DMS79 treated with DMSO at 0.1 percent for 48 hours (cell line): ENCODE results near the gene CCDC106.

Source experiments
- DNase-seq: peaks from one replicate; lab custom pipeline; 2025; lab: John Stamatoyannopoulos, UW

The CCDC106 gene

GRCh38 chr19:55683449-55684261, 35.6 kb downstream of the CCDC106 start:
- DNase-seq = no peak

DNA sequence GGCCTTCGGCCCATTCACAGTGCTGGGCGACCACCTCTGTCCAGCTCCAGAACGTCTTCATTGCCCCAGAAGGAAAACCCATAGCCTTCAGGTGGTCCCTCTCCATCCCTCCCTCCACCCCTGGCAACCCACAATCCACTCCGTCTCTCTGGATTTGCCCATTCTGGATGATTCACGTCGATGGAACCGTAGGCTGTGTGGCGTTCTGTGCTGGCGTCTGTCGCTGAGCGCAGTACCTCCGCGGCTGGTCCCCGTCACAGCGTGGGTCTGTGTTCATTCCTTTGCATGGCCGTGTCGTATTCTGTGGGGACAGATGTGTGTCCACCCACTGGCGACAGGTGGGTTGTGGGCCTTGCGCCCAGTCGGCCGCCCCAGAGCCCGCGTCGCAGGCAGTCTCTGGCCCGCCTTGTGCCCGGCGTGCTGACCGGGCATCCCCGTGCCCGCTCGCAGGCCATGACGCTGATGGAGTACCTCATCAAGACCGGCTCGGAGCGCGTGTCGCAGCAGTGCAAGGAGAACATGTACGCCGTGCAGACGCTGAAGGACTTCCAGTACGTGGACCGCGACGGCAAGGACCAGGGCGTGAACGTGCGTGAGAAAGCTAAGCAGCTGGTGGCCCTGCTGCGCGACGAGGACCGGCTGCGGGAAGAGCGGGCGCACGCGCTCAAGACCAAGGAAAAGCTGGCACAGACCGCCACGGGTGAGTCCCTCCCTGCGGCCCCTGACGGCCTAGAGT, 37.1 kb downstream of the CCDC106 start:
- DNase-seq = no peak

DNA sequence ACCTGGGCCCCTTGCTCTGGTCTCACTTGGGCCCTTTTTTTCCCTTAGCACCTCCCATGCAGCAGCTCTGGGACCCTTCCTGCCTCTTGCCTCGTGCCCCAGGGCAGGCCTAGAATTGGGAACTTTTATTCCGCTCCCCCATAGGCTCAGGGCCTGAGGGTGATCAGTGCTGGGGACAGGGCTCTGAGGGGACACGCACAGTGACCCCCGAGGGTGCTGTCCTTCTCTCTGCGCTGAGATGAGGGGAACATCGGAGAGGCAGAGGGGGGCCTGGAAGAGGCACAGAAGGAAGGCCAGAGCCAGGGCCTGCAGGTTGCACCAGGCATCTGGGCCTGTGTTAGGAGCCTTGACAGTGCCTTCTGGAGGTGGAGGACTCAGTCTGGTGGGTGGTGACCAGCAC, 37.8 kb downstream of the CCDC106 start:
- no peak for DNase-seq

- no peak for DNase-seq
Observed at GRCh38 chr19:55686311-55687050, 38.5 kb downstream of the CCDC106 start.

- DNase-seq = no peak
Observed at GRCh38 chr19:55687281-55688201, 39.5 kb downstream of the CCDC106 start.

DNA sequence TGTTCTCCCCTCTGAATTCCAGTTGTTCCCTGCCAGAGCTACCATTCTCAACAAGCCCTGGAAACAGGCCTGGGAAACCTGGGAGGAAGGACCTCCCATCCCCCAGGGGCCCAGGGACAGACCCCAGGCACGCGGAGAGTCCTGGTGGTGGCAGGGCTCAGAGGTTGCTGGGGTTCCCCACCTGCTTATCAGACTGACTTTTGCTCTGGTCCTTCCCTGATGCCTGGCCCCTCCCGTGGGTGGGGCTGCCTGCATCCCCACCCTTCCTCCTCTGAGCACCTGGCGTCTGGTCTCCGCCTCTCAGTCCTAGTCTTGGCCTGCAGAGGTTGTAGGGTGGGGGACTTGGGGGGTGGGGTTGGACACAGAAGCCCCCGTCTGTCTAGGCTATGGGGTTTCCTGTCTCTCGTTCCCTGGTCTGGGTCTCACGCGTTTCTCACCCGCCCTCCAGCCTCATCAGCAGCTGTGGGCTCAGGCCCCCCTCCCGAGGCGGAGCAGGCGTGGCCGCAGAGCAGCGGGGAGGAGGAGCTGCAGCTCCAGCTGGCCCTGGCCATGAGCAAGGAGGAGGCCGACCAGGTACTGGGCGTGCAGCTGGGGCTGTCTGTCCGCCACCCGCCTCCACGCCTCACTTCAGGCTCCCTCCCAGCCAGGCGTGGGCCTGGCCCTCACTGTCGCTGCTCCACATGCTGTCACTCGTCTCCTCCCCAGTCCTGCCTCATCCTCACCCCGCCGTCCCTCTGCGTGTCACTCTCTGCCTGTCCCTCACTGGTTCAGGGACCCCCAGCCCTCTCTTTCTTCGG, 40.6 kb downstream of the CCDC106 start:
- no peak for DNase-seq

DNA sequence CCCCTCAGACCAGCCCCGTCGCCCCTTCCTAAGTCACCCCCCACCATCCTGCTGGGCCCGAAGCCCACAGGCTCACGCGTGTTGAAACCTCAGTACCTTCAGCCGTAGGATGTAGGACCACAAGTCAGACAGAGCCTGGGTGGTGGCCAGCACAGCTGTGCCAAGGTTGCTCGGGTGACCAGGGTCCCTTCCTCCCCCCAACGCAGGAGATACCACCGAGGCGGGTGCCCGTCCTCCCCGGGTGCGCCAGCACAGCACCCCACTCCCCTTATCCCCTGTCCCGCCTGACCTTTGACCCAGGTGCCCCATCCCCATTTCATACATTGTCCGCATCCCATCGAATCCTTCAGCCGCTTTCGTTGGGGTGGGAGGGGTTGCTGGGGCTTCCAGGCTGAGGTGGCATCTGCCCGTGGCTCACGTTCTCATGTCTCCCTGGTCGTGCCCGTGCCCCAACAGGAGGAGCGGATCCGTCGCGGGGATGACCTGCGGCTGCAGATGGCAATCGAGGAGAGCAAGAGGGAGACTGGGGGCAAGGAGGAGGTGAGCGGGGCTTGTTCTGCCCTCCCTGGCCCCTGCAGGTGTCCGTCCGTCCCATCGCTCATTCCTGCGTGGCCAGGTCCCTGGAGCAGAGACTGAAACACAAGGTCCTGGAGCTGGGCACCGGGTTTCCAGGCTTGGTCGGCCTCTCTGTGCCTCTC, 41.5 kb downstream of the CCDC106 start:
- DNase-seq = no peak

- DNase-seq = no peak
Observed at GRCh38 chr19:55690109-55690768, 42.2 kb downstream of the CCDC106 start.

DNA sequence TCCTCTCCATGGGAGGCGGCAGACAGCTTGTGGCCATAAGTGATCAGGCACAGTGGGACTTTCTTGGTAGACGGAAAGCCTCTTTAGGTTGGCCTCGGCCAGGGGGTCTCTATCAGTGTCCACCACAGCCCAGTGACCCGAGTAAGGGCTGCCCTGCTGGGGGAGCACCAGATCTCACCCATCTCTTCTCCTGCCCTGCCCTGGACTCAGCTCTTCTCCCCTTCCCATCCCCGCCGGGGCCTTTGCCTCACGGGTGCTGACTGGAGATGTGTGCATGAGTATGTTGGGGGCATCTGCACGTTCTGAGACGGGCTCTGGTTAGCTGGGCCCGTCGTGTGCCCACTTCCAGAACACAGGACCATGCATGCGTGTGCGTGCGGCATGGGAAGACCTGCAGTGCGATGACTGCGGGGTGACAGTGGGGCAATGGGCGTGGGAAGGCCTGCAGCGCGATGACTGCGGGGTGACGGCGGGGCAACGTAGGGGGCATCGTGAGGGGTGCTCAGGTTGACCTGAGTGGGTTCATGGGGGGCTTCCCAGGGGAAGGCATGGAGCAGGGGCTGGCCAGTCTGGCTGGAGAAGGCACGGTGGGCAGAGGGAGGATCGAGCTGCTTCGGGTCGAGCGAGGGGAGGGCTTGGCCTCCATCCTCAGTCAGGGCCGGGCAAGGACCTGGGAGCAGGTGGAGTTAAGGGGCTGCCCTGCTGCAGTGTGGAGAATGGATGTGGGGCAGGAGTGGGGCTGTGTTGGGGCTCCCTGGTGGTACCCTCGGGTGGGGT, 42.9 kb downstream of the CCDC106 start:
- DNase-seq = no peak

DNA sequence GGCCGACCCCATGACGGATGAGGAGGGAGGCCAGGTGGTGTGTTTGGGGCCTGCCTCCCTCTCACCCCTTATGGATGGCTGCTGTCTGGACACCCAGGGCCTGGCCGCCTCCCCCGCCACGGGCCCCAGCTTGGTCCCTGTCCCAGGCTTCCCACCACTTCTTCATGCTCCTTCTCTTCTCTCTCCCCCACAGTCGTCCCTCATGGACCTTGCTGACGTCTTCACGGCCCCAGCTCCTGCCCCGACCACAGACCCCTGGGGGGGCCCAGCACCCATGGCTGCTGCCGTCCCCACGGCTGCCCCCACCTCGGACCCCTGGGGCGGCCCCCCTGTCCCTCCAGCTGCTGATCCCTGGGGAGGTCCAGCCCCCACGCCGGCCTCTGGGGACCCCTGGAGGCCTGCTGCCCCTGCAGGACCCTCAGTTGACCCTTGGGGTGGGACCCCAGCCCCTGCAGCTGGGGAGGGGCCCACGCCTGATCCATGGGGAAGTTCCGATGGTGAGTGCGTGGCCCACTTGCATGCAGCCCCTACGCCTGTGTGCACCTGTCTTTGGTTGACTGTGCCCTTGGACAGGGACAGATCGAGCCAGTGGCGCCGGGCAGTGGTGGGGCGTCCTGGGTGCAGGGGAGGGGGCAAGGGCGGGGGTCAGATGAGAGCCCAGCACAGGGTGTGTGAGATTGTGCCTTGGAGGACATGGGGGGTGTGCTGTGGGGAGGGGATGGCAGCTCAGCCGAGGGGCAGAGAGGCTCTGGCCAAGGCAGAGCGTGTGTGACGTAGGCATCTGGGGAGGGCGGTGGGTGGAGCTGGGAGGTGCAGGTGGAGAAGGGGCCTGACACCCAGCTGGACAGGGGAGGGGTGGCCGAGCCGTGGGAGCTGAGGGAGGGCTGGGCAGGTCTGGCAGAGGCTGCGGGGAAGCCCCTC, 43.8 kb downstream of the CCDC106 start:
- DNase-seq = no peak

GRCh38 chr19:55692681-55693081, 44.7 kb downstream of the CCDC106 start:
- no peak for DNase-seq

- DNase-seq = no peak
Observed at GRCh38 chr19:55693336-55693974, 45.4 kb downstream of the CCDC106 start.

DNA sequence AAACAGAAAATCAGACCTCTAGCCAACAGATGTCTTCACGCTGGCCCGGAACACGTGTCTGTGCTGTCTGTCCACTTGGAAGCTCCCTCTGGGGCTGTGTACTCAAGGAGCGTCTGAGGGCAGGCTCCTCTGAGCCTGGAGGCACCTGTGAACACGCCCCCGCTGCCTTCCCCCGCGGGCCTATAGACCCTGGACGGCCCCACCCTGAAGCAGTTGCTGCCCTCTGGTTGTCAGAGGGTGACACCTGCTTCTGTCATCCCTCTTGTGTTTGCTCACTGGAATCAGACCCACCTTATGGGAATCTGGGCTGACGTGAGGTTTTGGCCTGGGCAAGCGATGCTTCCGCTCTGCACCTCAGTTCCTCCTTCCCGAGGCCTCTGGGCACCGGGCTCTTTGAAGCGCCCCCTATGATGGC, 46.2 kb downstream of the CCDC106 start:
- no peak for DNase-seq

DNA sequence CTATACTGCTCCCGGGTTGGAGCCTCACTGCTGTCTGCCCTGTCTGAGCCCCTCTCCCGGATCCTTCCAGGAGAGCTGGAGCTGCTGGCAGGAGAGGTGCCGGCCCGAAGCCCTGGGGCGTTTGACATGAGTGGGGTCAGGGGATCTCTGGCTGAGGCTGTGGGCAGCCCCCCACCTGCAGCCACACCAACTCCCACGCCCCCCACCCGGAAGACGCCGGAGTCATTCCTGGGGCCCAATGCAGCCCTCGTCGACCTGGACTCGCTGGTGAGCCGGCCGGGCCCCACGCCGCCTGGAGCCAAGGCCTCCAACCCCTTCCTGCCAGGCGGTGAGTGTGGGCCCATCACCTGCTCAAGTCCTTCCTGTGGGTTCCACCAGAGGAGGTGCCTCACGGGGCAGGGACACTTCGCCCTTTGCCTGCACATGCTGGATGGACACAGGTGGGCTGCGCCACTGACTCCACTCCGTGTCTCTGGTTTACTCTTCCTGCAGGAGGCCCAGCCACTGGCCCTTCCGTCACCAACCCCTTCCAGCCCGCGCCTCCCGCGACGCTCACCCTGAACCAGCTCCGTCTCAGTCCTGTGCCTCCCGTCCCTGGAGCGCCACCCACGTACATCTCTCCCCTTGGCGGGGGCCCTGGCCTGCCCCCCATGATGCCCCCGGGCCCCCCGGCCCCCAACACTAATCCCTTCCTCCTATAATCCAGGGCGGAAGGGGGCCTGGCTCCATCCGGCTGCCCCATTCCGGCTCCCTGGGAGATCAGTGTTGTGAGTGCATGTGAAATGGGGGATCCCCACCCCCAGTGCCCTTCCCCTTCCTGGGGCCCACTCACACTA, 46.9 kb downstream of the CCDC106 start:
- DNase-seq = no peak

- DNase-seq = no peak
Observed at GRCh38 chr19:55695511-55696290, 47.7 kb downstream of the CCDC106 start.
